ENCODE results near the gene SLC22A16. TPM values are rescaled to one million over a fixed set of nuclear protein-coding genes. Genes with fewer than 3 reads are reported as not detected.

The SLC22A16 gene
- total and polyA plus RNA-seq, 2 of the 13 experiments (the other 11 are each of a cell fraction or from before 2014, with no cell fraction given): 0.04 TPM; not detected in 1

- Histone ChIP-seq H4K20me1 (ENCODE audit: insufficient read depth, low read length) (no peaks in the 10 kb centered on the region), H3K4me2 (ENCODE audit: low read depth, low read length) (no peak overlapping the region), H3K27me3 (ENCODE audit: control insufficient read depth in 1 of 2, insufficient read depth in 2 of 2, low read length in 2 of 2) (no peaks in the 10 kb centered on the region), H3K9me3 (ENCODE audit: low read length) (no peaks in the 10 kb centered on the region), H3K27ac (ENCODE audit: extremely low read length, insufficient read depth, low read length) (no peak overlapping the region), H3K79me2 (ENCODE audit: insufficient read depth, low read length) (no peaks in the 10 kb centered on the region), H3K4me1 (ENCODE audit: insufficient read depth, low read length) (no peaks in the 10 kb centered on the region), H2AFZ (ENCODE audit: low read length) (no peak overlapping the region), H3K36me3 (replicated peaks in 1 of 2; ENCODE audit: control insufficient read depth in 1 of 2, insufficient read depth in 2 of 2, low read length in 2 of 2) (peaks cover 1 to 5% of the 10 kb centered on the region in 2 experiments; a peak in 1 of 5 replicates), H3K9ac (ENCODE audit: insufficient read depth, low read depth, low read length) (no peak overlapping the region), H3K4me3 (replicated peaks in 1 of 3; ENCODE audit: insufficient read depth in 1 of 3, low read depth in 2 of 3, low read length in 3 of 3) (no peak overlapping the region)
- CTCF ChIA-PET (ENCODE audit: low intra/inter-chr PET ratio, low total read pairs): no interaction called here
- FAIRE-seq (no peak), DNase-seq (ENCODE audit: low spot score) (no peak), ATAC-seq (no peak)
- POLR2A ChIA-PET: no interaction called here
- no TSS peak for BruUV-seq (replicated peaks)
- in situ Hi-C loops (cut with HindIII; ENCODE audit: extremely low pct_ligation_motif_present, low pct_unique_long_range_greater_than_20kb): no loop called here
- 92% methylated on average over 4 of the region's 4 CpGs for WGBS (ENCODE audit: low lambda C conversion rate)
- intact Hi-C loops (cut with micrococcal nuclease; ENCODE audit: unreplicated experiment): loop anchor here (10.0 kb wide), 1 partner anchor 1187 kb away; no protein-coding TSS in a partner anchor
- TF ChIP-seq POGK (CRISPR knock-in tag; conservative IDR thresholded peaks at IDR 0.05): no peak
- peak; percentile 28; the same call in 1 of the 2 replicates for TF ChIP-seq CEBPB (IDR thresholded peaks at IDR 0.05; ENCODE audit: borderline replicate concordance, low read depth, low read length)
- TF ChIP-seq KDM4B (CRISPR knock-in tag; IDR thresholded peaks at IDR 0.05): no peak
Measured at GRCh38 chr6:110401585-110402176, 74.7 kb downstream of the SLC22A16 start.

GRCh38 chr6:110400208-110400607 lies 76.2 kb downstream of the SLC22A16 start:
- Histone ChIP-seq H3K79me2 (ENCODE audit: insufficient read depth, low read length) (no peaks in the 10 kb centered on the region), H3K9ac (ENCODE audit: insufficient read depth, low read depth, low read length) (no peak overlapping the region), H3K4me2 (ENCODE audit: low read depth, low read length) (no peak overlapping the region), H2AFZ (ENCODE audit: low read length) (no peak overlapping the region), H3K4me3 (replicated peaks in 1 of 3; ENCODE audit: insufficient read depth in 1 of 3, low read depth in 2 of 3, low read length in 3 of 3) (no peak overlapping the region), H4K20me1 (ENCODE audit: insufficient read depth, low read length) (no peaks in the 10 kb centered on the region), H3K27ac (ENCODE audit: extremely low read length, insufficient read depth, low read length) (no peak overlapping the region), H3K27me3 (ENCODE audit: control insufficient read depth in 1 of 2, insufficient read depth in 2 of 2, low read length in 2 of 2) (no peaks in the 10 kb centered on the region), H3K4me1 (ENCODE audit: insufficient read depth, low read length) (no peaks in the 10 kb centered on the region), H3K9me3 (ENCODE audit: low read length) (no peaks in the 10 kb centered on the region), H3K36me3 (replicated peaks in 1 of 2; ENCODE audit: control insufficient read depth in 1 of 2, insufficient read depth in 2 of 2, low read length in 2 of 2) (peaks cover 1 to 5% of the 10 kb centered on the region in 2 experiments; a peak in 1 of 5 replicates)
- no peak for DNase-seq (ENCODE audit: low spot score)
- ChIA-PET POLR2A (no interaction called here), CTCF (ENCODE audit: low intra/inter-chr PET ratio, low total read pairs) (no interaction called here)
- BruUV-seq (replicated peaks): no TSS peak
- intact Hi-C loops (cut with micrococcal nuclease; ENCODE audit: unreplicated experiment): loop anchor here (10.0 kb wide), 1 partner anchor 1185 kb away; no protein-coding TSS in a partner anchor
- ATAC-seq: no peak
- in situ Hi-C loops (cut with HindIII; ENCODE audit: extremely low pct_ligation_motif_present, low pct_unique_long_range_greater_than_20kb): no loop called here
- FAIRE-seq: no peak
- 93% methylated on average over 14 of the region's 18 CpGs for WGBS (ENCODE audit: low lambda C conversion rate)
- TF ChIP-seq EHMT2 (IDR thresholded peaks at IDR 0.05; ENCODE audit: borderline replicate concordance, low read depth, low read length): no peak
- TF ChIP-seq FOXO1 (CRISPR knock-in tag; IDR thresholded peaks at IDR 0.05): no peak
- TF ChIP-seq ZMAT3 (CRISPR knock-in tag; conservative IDR thresholded peaks at IDR 0.05): no peak
- no peak for TF ChIP-seq ZNF652 (CRISPR knock-in tag; IDR thresholded peaks at IDR 0.05; ENCODE audit: borderline replicate concordance, low read depth)
- TF ChIP-seq AKAP8 (CRISPR knock-in tag; IDR thresholded peaks at IDR 0.05): no peak
- TF ChIP-seq GATAD1 (CRISPR knock-in tag; IDR thresholded peaks at IDR 0.05): no peak
- no peak for TF ChIP-seq ZNF510 (CRISPR knock-in tag; IDR thresholded peaks at IDR 0.05; ENCODE audit: low read depth)
- TF ChIP-seq TIGD3 (CRISPR knock-in tag; IDR thresholded peaks at IDR 0.05; ENCODE audit: borderline replicate concordance): no peak

All from HepG2 (cell line).